ENCODE results near the gene ACTL8. TPM values are rescaled to one million over a fixed set of nuclear protein-coding genes. Genes with fewer than 3 reads are reported as not detected.

ACTL8 gene
- total RNA-seq, 4 donors from 2014 or later, result not detected

DNA sequence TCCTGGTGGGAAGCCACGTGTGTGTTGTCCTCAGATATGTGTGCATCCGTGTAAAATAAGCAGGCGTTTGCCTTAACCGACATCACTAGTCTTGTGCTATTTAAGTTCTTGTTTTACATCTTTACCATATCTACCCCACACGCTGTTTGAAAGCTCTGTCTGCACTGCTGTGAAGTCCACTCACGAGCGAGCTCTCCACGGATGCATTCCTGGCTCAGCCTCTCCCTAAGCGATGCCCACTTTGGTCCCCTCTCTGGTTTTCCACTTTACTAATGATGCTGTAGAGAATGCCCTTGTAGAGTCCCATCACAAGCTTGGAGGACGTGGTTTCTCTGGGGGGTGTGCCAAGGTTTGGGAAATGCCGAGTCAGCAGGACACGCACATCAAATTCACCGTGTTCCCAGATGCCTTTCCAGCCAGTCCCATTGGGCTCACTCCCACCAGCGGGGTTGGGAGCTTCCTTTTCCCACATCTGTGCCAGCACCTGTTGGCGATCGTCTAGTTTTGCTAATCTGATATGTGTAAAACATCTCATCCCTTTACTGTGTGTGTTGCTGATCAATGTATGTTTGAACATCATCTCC is 43.8 kb downstream of the ACTL8 start:
- ATAC-seq (ENCODE audit: low FRiP score), result no peak
- no peak for TF ChIP-seq CTCF (IDR thresholded peaks at IDR 0.05)
- DNase-seq (ENCODE audit: low spot score), result no peak

GRCh38 chr1:17799642-17800041 is 44.5 kb downstream of the ACTL8 start:
- DNase-seq (ENCODE audit: low spot score) (no peak), ATAC-seq (ENCODE audit: low FRiP score) (no peak)
- no peak for TF ChIP-seq CTCF (IDR thresholded peaks at IDR 0.05)

GRCh38 chr1:17802164-17802563 is 47.0 kb downstream of the ACTL8 start:
- no peak for TF ChIP-seq CTCF (IDR thresholded peaks at IDR 0.05)
- DNase-seq (ENCODE audit: low spot score), result no peak
- ATAC-seq (ENCODE audit: low FRiP score), result no peak

GRCh38 chr1:17802945-17803344 is 47.8 kb downstream of the ACTL8 start:
- no peak for ATAC-seq (ENCODE audit: low FRiP score)
- DNase-seq (ENCODE audit: low spot score), result no peak
- no peak for TF ChIP-seq CTCF (IDR thresholded peaks at IDR 0.05)

DNA sequence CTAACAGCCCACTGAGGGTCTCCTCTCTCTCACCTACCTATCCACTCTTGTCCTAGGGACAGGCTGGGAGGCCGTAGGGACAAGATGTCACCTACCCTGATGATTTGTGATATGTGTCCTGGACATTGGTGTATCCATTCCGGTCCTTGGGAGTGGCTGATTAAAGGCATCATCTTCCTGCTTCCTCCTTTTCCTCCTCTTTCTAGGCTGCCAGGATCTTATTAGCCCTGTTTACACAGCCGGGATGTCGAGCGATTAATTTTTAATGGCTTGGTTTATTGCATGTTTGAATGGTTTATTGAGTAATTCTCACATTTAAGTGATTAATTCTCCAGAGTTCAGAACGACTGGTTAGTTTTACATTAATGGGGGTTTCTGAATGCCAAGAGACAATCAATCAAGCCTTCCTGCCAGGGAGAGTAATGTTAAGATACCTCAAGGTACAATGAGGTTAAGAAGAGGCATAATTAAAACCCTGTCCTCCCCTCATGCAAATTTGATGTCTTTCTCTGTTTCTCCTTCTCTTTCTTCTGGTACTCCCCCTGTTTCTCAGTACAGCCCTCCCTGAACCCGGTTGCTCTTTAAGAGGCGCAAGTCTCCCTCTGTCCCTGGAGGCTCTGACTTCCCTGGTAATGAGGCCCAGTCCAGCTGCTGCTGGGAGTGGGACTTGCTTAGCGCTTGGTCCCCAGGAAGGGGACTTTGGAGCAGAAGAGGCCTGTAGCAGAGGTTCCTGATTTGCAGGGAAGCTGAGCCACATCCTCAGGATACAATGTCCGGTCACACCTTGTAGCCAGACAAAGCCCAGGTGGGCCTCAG is 50.9 kb downstream of the ACTL8 start:
- DNase-seq (ENCODE audit: low spot score) (no peak), ATAC-seq (ENCODE audit: low FRiP score) (no peak)
- no peak for TF ChIP-seq CTCF (IDR thresholded peaks at IDR 0.05)

DNA sequence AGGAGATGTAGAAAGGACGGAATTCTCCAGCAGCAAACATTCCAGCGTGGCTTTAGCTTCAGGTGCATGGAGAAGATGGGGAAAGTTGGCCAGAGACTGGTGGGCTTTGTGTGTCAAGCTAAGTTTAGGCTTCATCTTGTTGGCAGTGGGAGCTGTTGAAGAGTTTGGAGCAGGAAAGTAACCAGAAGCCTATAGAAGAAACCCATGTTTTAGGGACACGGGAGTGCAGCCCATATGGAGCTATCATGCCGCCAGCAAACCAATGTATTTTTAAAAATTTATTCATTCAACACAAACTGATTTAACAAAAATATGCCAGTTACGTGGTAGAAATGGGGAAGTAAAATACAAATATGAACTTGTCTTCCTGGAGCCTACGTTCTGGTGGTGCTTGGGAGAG is 53.7 kb downstream of the ACTL8 start:
- ATAC-seq (ENCODE audit: low FRiP score), result no peak
- TF ChIP-seq CTCF (IDR thresholded peaks at IDR 0.05), result no peak
- DNase-seq (ENCODE audit: low spot score), result no peak

- TF ChIP-seq CTCF (IDR thresholded peaks at IDR 0.05), result no peak
- no peak for ATAC-seq (ENCODE audit: low FRiP score)
Observed at GRCh38 chr1:17810668-17811067, 55.5 kb downstream of the ACTL8 start.

More at GRCh38 chr1:17810668-17811067, 55.5 kb downstream of the ACTL8 start:
- no peak for DNase-seq (ENCODE audit: low spot score)
